ENCODE measurements around the gene ALOX12B. TPM values are rescaled to one million over a fixed set of nuclear protein-coding genes. Genes with fewer than 3 reads are reported as not detected.

Gene ALOX12B
- total RNA-seq, 4 donors from 2014 or later: 91.4 to 150 (median 119) TPM

DNA sequence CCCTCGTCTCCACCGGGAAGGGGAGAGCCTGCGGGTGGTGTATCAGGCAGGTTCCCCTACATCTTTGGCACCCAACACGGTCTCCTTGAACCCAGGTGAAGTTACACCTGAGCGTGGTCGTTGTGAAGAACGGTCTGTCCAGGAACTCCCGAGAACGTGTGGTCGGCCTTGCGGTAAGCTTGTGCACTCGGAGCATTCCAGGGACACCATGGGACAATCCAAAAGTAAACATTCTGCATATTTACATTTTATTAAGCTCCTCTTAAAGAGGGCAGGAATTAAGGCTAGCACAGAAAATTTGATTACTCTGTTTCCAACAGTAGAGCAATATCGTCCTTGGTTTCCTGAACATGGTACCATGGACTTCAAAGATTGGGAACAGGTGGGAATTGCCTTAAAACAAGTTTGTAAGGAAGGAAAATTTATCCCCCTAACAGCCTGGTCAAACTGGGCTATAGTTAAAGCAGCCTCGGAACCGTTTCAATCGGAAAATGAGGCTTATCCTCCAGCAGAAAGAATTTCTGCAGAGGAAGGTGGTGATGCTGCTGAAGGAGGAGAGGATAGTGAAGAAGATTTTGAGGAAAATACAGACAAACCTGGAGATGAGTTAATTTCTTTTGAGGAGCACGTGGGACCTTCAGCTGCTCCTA is 30.4 kb downstream of the ALOX12B start:
- H3K9me3 ChIP-seq: no peaks in the 10 kb centered on the region
- H3K4me3 ChIP-seq: no peak overlapping the region
- peaks cover 13% of the 10 kb centered on the region for H3K4me1 ChIP-seq
- H3K36me3 ChIP-seq: no peaks in the 10 kb centered on the region
- H3K27me3 ChIP-seq: peaks cover 35% of the 10 kb centered on the region
- WGBS: 79% methylated on average over 17 of the region's 17 CpGs
- H3K27ac ChIP-seq: no peak overlapping the region
- peak; percentile 35 to 44 for DNase-seq (ENCODE audit: low spot score in 2 of 2)
- TF ChIP-seq CTCF (IDR thresholded peaks at IDR 0.05) (no peak), POLR2AphosphoS5 (IDR thresholded peaks at IDR 0.05) (no peak), POLR2A (IDR thresholded peaks at IDR 0.05) (no peak), EP300 (IDR thresholded peaks at IDR 0.05) (no peak)

DNA sequence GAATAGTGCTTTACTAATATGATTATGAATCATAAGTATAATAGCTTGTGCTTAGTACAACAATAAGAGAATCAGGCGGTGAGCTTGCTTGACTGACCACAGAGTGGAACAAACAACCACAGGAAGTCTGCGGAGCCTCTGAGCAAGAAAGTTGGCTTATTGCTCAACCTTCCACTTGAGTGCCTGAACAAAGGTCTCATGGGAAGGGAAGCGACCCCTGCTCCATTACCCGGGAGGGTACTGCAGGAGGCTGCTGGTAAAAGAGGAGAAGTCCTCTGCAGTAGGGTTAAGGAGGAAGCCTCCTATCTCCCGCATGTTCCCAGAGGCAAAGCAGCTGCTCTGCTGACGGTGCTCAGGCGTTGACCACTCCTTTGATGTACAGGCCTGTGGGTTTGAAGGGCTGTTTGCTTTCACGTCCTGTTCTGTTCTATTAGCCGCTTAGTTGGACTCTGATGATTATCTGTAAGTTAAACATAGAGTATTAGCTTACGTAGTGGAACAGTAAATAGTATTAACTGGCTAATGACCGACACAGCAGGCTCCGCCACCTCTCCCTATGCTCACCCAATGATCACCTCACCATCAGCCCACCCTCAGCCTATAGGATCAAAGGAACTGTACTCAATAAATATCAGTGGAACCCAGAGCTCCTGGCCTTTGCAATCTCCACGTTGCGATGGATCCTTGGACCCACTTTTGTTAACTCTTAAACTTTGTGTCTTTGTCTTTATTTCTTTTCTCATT is 31.1 kb downstream of the ALOX12B start:
- peak; percentile 57 to 70 for DNase-seq (ENCODE audit: low spot score in 2 of 2)
- Histone ChIP-seq H3K9me3 (no peaks in the 10 kb centered on the region), H3K27me3 (peaks cover 28% of the 10 kb centered on the region), H3K27ac (no peak overlapping the region), H3K4me1 (peaks cover 13% of the 10 kb centered on the region), H3K4me3 (no peak overlapping the region), H3K36me3 (no peaks in the 10 kb centered on the region)
- 73% methylated on average over 14 of the region's 14 CpGs for WGBS
- TF ChIP-seq POLR2A (IDR thresholded peaks at IDR 0.05) (no peak), CTCF (IDR thresholded peaks at IDR 0.05) (no peak), EP300 (IDR thresholded peaks at IDR 0.05) (no peak)

DNA sequence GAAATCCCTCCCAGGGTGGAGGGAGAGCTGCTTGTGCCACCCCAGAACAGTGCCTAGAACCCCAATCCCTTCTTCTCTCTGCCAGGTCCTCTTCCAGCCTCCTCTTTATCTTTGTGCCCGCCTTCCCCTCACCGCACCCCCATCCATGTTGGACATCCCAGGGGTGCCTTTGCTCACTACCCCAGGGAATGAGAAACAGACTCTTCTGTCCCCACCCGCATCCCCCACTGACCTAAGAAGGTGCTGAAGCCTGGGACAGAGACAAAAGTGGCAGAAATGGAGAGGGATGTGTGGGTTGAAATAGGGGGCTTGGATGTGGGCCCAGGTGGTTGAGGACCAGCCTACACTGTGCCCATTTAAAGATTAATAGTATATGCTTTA is 31.7 kb downstream of the ALOX12B start:
- TF ChIP-seq POLR2A (IDR thresholded peaks at IDR 0.05) (no peak), POLR2AphosphoS5 (IDR thresholded peaks at IDR 0.05) (no peak), EP300 (IDR thresholded peaks at IDR 0.05) (no peak), CTCF (IDR thresholded peaks at IDR 0.05) (no peak)
- Histone ChIP-seq H3K9me3 (no peaks in the 10 kb centered on the region), H3K4me1 (peaks cover 13% of the 10 kb centered on the region), H3K27ac (no peak overlapping the region), H3K27me3 (peaks cover 22% of the 10 kb centered on the region), H3K4me3 (no peak overlapping the region), H3K36me3 (no peaks in the 10 kb centered on the region)
- 88% methylated on average over 3 of the region's 3 CpGs for WGBS
- DNase-seq (ENCODE audit: low spot score in 2 of 2): peak in 1 of 2 donors; percentile 56

DNA sequence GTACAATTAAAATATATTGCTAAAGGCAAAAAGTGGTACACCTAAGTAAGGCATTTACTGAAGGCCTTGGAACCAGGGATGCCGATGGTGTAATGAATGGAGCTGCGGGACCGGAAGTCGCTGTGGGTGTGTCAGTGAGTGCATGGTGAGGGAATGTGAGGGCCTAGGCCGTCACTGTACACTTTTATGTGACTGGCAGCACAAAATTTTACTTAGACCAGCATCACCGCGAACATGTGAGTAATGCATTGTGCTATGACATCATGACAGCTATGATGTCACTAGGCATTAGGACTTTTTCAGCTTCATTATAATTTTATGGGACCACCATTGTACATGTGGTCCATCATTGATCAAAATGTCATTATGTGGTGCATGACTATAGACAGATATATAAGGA is 33.9 kb downstream of the ALOX12B start:
- DNase-seq (ENCODE audit: low spot score in 2 of 2): peak in 1 of 2 donors; percentile 23
- H3K4me1 ChIP-seq: peaks cover 13% of the 10 kb centered on the region
- H3K4me3 ChIP-seq: no peak overlapping the region
- H3K36me3 ChIP-seq: no peaks in the 10 kb centered on the region
- H3K9me3 ChIP-seq: no peaks in the 10 kb centered on the region
- TF ChIP-seq CTCF (IDR thresholded peaks at IDR 0.05) (no peak), POLR2A (IDR thresholded peaks at IDR 0.05) (no peak), EP300 (IDR thresholded peaks at IDR 0.05) (no peak), POLR2AphosphoS5 (IDR thresholded peaks at IDR 0.05) (no peak)
- H3K27ac ChIP-seq: no peak overlapping the region
- 83% methylated on average over 7 of the region's 7 CpGs for WGBS
- H3K27me3 ChIP-seq: peaks cover 8% of the 10 kb centered on the region
